ENCODE results near the gene SPINK13. TPM values are rescaled to one million over a fixed set of nuclear protein-coding genes. Genes with fewer than 3 reads are reported as not detected.

Gene SPINK13
- not detected in 2 replicates for total RNA-seq (ENCODE audit: low replicate concordance)

GRCh38 chr5:148268566-148268965, at the start of gene SPINK13:
Gene SPINK13, plus strand, starts transcription at chr5:148268794. Its CDS starts 1,279 bp downstream, at chr5:148270073.

GRCh38 chr5:148238418-148238794, 30.2 kb upstream of the SPINK13 start, which contains the start of gene MARCOL:
Gene MARCOL, plus strand, starts transcription at chr5:148238525. Its CDS starts 73 bp downstream, at chr5:148238598.

GRCh38 chr5:148312153-148312552, 43.6 kb downstream of the SPINK13 start, which contains the start of gene SPINK7:
Gene SPINK7, plus strand, starts transcription at chr5:148312423. Its CDS starts 61 bp downstream, at chr5:148312484.

GRCh38 chr5:148335259-148335658, 66.7 kb downstream of the SPINK13 start, which contains the start of gene SPINK9:
Gene SPINK9, plus strand, starts transcription at chr5:148335559. Its CDS starts 55 bp downstream, at chr5:148335614.

Other genes starting within 250 kb of the SPINK13 start
- gene SPINK5, start 204.8 kb upstream of the SPINK13 start, total RNA-seq (ENCODE audit: low replicate concordance), result not detected in 2 replicates
- gene SPINK14, start 100.2 kb upstream of the SPINK13 start, total RNA-seq (ENCODE audit: low replicate concordance), result not detected in 2 replicates
- gene SPINK6, start 65.8 kb upstream of the SPINK13 start, total RNA-seq (ENCODE audit: low replicate concordance), result not detected in 2 replicates
- not detected in 2 replicates for gene MARCOL, start 30.3 kb upstream of the SPINK13 start, total RNA-seq (ENCODE audit: low replicate concordance)
- not detected in 2 replicates for gene SPINK7, start 43.6 kb downstream of the SPINK13 start, total RNA-seq (ENCODE audit: low replicate concordance)
- not detected in 2 replicates for gene SPINK9, start 66.8 kb downstream of the SPINK13 start, total RNA-seq (ENCODE audit: low replicate concordance)
- gene FBXO38, start 115.2 kb downstream of the SPINK13 start, total RNA-seq (ENCODE audit: low replicate concordance), result 36.0 and 43.9 TPM in 2 replicates